CD4-positive, alpha-beta T cell treated with Interleukin-12 subunit alpha and Interleukin-12 subunit beta, for 1 hour (primary cell): ENCODE results near the gene KLHL42.

Experiments
- DNase-seq: peaks from one replicate; pipeline ENCODE4 v3.0.0-alpha.2; 2020

KLHL42 gene

DNA sequence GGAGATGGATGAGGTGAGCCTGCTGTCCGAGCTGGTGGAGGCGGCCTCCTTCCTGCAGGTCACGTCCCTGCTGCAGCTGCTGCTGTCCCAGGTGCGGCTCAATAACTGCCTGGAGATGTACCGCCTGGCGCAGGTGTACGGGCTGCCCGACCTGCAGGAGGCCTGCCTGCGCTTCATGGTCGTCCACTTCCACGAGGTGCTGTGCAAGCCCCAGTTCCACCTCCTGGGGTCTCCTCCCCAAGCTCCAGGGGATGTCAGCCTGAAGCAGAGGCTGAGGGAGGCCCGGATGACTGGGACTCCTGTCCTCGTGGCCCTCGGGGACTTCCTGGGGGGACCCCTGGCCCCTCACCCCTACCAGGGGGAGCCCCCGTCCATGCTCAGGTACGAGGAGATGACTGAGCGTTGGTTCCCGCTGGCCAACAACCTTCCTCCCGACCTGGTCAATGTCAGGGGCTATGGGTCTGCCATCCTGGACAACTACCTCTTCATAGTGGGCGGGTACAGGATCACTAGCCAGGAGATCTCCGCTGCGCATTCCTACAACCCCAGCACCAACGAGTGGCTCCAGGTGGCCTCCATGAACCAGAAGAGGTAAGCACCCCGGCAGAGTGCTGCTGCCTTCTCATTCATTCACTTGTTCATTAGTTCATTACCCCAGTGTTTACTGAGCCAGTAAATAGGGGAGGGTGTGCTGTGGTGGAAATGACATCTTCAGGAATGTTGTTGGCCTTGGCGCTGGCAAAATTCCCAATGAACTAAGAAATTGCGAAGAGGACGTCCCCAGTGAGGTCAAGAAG, 777 bp downstream of the KLHL42 start:
- DNase-seq: no peak

DNA sequence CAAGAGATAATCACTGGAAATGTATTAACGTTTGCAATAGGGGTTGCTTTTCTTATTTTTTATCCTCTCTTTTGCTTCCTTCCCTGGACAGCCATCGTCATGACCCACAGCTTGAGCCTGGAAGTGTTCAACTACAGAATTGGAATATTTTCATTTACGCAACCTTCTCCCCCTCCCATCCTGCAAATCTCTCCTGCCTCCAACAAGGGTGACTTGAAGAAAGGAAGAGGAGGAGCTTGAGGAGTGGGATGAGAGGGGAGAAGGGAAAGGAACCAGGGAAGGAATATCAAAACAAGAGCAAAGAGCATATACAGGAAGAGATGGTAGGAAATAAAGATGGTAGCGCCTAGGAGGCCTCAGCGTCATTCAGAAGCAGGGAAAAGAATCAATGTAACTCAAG, 1.6 kb downstream of the KLHL42 start:
- DNase-seq: no peak

DNA sequence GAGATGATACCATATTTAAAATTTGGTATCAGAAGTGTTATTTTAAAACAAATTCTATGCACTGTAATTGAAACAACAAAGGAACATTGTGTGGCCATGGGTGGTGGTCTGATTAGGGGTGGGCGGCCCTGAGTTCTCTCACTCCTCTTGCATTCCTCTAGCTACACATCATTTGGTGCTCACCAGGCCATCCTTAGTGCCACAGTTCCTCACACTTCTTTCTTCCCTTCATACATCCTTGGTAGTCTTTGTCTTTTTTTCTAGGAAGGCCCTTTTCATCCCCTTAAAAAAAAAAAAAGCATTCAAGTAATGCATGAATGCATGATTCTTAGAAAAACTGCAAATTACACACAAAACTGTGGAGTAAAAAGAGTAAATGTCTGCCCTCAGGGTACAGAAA, 2.4 kb downstream of the KLHL42 start:
- DNase-seq: no peak

DNA sequence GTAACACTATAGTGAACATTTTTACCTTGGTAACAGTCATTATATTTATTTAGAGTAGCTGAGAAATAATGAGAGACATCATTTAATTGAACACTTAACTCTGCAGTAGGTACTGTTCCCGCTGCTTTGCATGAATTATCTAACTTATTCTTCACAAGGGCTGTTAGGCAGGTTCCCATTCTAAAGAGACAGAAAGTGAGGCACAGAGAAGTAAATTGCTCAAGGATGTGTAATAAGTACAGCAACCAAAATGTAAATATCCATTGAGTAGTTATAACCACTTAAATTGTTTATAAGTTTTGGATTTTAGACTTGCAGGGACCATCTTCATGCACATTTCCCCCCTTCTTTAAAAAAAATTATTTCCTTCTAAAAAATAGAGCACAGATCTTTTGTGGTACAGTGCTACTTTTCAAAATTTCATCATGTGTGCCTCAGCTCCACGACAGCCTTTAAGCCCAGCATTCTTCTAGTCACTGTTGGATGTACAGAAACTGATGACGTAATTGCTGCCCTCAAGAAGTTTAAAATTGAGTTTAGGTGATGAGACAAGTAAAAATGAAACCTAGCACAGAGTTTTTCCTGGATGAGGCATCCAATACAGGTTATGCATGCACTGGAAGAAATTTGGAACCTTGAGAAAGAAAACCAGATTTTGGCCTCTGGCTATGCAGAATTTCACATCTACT, 6.0 kb downstream of the KLHL42 start:
- DNase-seq: no peak

DNA sequence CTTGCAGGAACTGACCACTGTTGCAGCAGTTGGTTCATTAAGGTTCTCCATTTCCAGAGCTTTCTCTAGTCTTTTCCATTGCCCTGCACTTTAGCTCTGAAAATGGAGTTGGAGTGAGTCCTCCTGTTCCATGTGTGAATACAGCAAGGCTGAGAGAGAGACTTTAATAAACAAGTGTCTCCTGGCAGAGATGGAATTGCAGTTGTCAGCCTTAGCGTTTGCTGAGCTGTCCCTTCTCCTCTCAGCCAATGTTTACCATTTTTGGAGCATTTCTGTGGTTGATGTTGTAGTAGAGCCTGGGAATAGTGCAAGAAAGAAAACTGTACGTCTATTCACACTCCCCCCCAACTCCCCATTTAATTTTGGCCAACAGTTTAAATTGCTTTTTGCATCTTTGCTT, 7.5 kb downstream of the KLHL42 start:
- DNase-seq: no peak

DNA sequence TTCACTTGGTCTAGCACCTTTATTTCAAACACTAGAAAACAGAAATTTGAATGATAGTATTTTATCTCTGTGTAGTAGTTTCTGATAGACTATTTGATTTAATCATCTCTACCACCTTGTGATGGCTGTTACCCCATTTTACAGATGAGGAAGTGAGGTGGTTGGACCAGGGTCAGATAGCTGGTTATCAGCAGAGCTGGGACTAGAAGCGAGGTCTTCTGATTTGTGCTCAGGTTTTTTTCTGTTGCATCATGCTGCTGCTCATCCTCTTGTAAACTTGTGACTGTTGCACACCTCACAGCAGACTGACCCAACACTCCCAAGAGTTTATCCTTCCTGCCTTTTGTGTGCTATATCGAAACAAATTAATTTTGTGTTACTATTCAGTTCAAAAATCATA, 10.1 kb downstream of the KLHL42 start:
- DNase-seq: no peak

DNA sequence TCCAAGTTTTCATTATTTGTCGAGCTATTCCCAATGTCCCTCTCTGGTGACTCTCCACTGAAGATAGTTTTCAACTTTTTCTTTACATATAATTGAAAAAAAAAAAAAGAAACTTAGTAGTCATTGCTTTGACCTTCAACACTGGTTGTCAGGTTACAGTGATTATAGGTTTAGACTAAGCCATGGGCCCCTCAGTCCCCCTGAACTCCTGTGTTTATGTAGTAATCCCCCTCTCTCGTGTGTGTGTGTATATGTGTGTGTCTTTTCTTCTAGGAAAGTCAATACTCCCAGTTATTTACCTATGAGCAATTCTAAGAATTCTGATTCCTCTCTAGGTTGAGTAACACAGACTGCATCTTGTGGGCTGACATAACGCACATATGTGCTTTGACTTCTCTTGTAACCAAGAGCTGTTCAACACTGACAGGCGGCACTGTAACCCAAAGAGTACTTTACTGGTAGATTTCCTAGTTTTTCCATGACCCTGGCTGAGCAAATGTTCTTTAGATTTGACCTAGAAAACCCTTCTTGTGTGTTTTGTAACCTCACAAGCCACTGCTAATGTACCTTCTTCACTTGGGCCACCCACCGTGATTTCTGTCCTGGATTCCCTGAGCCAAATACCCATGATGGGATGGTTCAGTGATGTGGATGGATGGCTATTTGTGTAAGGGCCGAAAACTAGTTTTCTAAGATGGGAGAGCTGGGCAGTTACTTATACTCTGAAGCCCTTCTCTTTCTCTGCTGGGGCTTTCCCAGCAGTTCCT, 15.0 kb downstream of the KLHL42 start:
- DNase-seq: no peak

DNA sequence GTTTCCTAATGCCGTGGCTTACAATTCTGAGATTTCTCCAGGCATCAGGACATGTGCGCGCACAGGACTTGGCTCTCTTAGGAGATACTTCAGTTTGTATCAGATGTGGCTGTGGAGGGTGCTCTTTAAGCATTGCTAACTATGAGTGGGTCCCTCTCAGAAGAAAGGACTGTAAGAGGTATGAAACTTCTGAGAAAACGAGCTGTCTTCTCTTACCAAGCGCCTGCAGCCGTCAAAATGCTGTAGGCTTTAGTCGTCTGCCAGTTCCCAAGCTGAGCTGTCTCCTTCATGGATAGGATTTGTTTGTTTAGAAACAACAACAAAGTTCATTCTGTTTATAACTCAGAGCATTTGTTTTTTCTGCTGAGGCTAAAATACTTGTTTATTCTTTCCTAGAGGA, 16.1 kb downstream of the KLHL42 start:
- DNase-seq: no peak

DNA sequence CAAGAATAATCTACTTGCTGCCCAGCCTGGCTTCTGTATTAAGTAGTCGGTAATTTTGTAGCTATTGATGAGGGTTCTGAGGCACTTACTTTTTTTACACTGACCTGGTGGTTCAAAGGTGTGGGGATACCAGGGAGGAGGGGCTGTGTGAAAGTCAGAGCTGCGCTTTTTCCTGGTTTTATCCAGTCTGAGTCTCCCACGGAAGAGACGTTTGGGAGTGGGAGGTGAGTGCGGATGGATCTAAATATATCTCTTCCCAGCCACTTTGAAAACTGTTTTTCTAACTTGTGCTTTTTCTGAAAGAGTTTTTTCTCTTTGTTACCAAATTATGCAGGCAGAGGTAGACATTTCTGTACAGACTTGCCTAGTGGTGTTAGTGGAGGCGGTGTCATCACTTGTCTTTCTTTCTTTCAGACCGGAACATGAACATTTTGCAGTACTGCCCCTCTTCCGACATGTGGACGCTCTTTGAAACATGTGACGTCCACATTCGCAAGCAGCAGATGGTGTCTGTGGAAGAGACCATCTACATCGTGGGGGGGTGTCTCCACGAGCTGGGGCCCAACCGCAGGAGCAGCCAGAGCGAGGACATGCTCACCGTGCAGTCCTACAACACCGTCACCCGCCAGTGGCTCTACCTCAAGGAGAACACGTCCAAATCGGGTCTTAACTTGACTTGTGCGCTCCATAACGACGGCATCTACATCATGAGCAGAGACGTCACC, 17.4 kb downstream of the KLHL42 start:
- no peak for DNase-seq

DNA sequence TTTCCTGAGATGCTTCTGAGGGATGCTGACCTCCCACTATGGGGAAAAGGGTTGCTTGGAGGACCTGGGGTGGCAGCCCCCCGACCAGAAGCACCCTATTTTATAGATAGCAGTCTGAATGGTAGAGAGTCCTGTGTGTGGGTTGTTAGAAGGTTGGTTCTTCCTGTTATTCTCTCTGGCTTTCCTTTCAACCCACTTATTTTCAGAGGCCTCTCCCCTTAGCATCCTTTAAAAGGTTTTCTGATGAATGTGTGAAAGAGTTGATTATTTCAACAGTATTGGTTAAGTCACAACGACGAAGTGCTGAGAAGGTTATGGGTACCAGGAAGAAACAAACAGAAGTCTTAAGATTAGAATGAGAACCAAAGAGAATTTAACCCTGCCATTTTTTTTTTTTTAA, 20.8 kb downstream of the KLHL42 start:
- no peak for DNase-seq

DNA sequence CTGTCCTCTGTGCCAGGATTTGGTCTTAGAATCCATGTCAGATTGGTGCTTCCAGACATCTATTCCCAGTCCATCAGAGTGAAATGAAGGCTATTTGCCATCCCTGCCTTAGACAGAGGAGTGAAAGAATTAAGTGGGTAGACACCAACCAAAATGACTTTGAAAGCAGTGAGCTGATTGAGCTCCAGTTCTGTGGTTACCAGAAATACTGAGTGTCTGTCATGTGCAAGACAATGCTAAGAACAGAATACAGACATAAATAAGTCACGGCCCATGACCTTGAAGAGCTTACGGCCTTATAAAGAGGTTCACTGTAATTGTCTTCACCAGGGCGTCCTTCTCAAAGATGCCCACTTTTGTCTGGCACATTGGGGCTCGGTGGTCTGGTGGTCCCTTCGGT, 21.6 kb downstream of the KLHL42 start:
- no peak for DNase-seq

DNA sequence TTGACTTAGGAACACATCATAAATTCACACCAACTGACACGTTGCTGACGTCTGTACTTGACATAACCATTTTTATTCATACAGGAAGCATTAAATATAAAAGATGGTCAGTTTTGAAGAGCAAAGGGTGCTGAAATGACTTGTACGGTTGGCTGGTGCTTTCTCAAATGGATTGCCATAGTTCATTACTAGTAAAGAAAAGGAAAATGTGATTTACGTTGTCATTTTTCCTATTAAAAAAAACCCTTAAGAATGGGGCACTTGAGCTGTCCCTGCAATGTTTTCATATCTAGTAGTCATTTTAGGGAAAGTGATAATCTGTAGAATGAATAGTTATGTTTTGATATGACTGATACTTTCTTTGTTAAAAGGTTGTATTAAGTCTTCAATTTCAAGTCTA, 22.5 kb downstream of the KLHL42 start:
- no peak for DNase-seq

DNA sequence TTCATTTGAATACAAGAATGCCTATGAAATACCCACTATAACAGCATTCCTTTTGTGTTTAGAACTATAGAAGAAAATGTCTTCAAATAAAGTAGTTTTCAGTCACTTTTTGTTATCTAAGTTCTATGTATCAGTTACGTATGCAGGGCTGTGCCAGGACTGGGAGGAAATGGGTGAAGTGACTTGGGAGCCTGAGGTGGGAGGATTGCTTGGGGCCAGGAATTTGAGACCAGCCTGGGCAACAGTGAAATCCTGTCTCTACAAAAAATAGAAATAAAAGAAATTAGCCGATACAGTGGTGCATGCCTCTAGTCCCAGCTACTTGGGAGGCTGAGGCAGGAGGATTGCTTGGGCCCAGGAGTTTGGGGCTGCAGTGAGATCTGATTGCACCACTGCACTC, 22.9 kb downstream of the KLHL42 start:
- DNase-seq: no peak

DNA sequence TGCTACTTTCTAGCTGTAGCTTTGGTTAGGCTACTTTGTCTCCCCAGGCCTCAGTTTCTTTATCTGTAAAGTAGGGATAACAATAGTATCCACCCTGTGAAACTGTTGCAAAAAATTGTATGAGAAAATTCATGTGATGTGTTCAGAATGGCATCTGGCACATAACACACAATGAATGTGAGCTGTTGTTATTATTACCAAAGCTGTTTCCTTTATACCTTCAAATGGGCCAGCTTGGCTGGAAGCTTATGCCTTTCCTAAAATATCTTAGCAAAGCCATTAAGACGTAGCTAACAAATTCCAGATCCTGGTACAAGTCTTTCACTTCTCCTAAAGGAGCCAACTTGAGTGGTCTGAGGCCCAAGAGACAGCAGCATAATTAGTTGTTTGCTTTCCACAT, 25.2 kb downstream of the KLHL42 start:
- no peak for DNase-seq

DNA sequence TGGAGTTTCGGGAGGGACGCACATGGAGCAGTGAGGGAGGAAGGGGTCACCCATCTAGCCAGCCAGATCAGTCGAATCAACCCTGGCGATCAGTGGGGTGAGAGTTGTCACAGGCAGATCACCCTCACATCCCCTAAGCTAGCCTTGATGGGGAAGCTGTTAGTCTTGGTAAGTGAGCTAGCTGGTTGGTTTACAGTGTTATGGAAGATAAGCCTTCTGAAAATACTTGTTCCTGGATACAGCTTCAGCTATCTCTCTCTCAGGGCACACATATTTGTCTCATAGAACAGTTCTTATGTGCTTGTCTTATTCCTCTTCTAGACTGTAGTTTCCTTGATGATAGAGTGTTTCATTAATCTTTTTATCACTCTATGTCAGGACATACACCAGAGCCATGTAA, 26.2 kb downstream of the KLHL42 start:
- DNase-seq: no peak

DNA sequence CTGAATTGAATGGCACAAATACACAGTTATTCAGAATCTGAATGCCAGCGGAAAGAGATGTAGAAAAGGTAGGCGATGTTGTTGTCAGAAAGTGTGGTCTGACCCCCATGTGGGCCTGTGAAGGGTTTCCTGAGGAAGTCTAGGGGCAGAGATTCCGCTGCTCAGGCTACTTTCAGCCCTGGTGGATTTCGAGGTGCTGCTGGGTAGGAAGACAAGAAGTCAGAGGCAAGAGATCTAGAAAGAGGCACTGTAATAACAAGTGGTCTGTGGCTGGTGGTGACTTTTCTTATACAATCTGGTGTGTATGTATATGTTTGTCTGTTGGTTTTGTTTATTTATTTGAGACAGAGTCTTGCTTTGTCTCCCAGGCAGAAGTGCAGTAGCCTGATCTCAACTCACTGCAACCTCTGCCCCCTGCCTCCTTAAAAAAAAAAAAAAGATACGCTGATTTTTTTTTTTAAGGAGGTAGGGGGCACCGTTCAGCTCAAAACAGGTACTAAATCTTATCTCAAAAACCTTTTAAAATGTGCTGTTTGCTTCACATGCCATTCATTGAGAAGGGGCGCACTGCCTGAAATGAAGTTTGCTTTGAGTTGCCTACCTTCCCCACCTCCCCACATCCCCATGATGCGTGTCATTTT, 27.1 kb downstream of the KLHL42 start:
- DNase-seq: peak; percentile 19

DNA sequence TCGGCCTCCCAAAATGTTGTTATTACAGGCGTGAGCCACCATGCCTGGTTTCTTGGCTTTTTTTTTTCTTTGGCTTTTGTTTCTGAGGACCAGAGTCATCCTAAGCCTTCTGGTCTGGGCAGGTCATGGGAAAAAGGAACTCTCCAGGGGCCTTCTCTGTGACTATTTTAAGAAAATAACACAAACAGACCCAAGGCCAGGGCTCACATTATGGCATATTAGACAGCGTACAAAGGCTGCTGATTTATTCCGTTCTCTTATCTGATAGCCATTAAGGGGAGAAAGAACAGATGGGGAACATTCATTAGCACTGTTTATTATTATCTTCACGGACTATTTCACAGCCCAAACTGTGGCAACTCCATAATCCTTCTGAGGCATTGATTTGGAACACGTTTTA, 28.8 kb downstream of the KLHL42 start:
- no peak for DNase-seq

DNA sequence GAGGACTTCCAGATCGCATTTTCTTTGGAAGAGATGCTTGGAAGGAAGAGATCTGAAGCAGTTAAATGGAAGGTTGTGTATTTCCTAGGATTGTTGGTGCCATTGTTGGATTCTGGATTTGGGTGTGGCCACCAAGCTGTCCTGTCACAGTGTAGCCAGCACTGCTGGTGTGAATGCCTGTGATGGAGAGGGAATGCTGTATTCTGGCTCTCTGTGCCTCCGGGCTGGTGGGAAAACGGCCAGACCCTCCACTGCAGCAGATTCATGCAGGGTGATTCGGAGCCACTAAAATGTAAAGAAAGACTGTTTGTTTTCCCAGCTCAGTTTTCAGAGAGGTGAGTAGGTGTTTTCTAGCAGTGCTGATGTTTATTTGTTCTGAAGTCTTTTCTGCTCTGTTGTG, 30.7 kb downstream of the KLHL42 start:
- DNase-seq: no peak

DNA sequence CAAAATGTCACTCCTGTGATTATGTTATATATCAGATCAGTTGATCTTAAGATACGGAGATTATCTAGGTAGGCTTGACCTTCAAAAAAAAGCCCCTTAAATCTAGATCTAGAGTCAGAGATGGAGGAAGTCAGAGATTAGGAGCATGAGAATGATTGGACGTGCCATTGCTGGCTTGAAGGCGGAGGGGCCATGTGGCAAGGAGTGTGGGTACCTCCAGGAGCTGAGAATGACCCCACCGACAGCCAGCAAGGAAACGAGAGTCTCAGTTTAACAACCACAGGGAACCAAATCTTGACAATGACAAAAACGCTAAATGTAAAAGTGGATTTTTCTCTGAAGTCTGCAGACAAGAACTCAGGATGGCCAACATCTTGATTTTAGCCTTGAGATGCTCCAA, 32.5 kb downstream of the KLHL42 start:
- DNase-seq: no peak

DNA sequence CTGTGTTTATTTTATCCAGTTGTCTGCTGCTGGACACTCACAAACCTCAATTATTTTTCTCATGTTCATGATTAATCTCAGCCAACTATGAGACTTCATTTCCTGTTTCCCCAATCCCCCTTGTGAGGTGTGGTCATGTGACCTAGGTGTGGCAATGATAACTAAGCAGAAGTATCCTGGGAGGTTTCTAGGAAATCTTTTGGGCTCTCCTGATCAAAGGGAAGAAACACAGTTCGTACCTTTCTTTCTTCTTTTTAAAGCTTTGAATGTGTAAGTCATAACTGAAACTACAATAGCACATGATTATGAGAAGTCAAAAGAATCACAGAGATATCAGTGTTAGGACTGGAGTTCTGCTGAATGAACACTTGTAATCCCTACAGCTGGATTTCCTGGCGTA, 34.4 kb downstream of the KLHL42 start:
- no peak for DNase-seq

DNA sequence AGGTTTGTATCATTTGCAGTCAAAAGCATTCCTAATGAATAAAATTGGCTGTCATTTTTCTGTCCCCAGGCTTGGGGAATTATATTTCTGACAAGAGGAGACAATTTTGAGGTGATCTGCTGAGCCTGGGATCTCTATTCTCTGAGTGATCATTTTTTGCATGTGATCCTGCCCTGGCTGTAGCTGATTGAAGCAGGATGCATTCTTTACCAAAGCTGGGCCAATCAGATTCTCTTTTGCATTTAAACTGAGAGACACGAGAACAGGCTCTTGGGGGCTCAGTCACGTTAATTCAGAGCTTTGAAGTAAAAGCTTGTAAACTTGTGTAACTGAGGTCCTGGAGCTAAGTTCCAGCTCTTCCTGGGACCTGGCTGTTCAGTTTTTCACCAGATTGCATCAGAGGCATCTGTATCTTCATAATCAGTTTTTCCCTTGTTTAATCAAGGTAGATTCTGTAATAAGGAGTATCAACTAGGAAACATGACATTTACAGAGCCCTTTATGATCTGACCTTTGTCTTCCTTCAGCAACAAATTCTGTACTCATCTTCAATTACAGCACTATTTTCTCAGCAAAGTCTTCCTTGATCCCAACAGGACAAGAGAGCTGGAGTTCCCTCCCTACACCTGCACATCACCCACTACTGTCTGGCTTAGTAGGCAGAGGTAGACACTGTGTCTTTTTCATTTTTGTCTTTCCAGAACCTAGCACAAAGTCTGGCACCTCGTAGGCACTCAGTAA, 35.0 kb downstream of the KLHL42 start:
- no peak for DNase-seq

DNA sequence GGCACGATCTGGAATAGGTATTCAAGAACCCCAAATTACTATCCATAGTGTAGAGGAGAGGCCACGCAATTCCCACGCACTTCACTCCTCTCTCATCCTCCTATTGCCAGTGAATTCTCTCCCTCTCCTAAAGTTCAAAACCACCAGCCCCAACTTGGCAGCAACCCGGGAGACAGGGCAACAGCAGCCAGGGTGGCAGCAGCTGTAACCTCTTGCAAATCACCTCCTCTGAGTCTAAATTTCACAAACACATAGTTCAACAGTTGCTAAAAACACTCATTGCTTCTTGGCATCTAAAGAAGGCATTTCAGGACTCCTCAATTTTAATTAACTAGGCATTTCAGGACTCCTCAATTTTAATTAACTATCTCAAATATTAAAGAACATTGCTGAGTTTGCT, 37.7 kb downstream of the KLHL42 start:
- no peak for DNase-seq
